HG03280 (cell line): ENCODE data around the gene SALL3.

Experiments used
- ATAC-seq: cut with Tn5 transposase; IDR thresholded peaks from one replicate; pipeline ENCODE4 v1.9.1; 2021; ENCODE audit warnings: mild to moderate bottlenecking, moderate library complexity; ENCODE audit not compliant: unreplicated experiment

The SALL3 gene

DNA sequence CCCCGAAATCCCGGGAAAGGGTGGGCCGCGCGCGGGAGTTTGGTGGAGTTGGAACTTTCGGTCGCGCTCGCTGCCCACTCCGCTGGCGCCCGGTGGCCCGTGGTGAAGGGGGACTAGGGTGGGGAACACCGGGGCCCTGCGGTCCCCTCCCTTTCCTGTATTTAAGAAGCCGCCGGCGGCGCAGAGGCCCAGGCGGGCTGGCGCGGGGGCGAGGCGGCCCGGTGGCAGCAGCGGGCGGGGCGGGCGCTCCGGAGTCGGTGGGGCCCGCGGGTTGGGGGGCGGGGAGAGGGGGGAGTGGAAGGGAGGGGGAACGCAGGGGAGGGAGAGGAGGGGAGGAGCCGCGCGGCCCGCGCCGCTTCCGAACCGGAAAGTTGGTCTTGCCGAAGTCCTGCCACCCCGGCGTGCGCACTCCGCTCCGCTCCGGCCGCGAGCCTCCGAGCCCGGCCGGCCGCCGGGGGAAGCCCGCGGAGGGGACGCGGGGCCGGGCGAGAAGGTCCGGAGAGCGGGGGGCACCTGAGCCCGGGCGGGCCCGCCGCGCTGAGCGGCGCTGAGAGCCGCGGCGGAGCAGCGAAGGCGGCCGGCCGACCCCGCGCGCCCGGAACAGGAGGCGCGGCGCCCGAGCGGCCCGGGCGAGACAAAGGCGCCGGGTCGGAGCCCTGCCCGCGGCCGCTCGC, 425 bp upstream of the SALL3 start:
- no peak for ATAC-seq

DNA sequence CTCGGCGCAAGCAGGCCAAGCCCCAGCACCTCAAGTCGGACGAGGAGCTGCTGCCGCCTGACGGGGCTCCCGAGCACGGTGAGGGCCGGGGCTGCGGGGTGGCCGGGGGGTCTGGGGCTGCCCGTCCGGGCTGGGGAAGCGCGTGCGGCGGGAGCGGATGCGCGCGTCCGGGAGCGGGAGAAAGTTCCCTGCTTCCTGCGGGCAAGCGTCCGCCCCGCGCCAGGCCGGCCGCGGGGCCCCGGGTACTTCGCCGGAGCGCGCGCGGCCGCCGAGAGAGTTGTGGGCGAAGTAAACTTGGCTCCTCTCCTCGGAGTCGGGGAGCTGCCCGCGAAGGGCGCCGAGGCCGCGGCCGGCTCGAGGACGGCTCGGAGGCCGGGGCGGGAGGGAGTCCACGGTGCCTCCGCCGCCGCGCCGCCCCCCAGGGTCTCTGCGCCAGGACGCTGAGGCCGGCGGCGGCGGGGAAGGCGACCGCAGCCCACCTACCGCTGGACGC, 707 bp downstream of the SALL3 start:
- no peak for ATAC-seq

GRCh38 chr18:78980777-78981380, 1.3 kb downstream of the SALL3 start:
- ATAC-seq, result no peak

GRCh38 chr18:78981394-78981831, 1.8 kb downstream of the SALL3 start:
- no peak for ATAC-seq

GRCh38 chr18:78981989-78982620, 2.5 kb downstream of the SALL3 start:
- no peak for ATAC-seq

DNA sequence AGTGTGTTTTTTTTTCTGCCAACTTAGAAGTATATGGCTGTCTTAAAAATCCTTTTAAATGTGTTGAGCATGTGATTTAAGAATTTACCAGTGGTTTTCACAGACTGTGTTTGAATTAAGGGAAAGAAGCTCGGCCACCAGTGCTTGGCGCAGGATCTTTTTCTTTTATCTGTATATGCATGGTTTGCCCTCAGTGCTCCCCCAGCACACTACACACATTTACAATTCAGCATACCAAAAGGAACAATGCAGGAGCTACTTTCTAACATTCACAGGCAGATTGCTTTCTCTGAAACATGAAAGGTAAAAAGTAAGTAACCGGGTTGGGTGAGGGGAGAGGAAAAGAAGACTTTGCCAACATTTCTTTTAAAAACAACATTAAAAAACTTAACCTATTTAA, 3.9 kb downstream of the SALL3 start:
- ATAC-seq, result no peak

GRCh38 chr18:78984941-78985784, 5.5 kb downstream of the SALL3 start:
- no peak for ATAC-seq

- no peak for ATAC-seq
Measured at GRCh38 chr18:78986018-78986481, 6.4 kb downstream of the SALL3 start.

DNA sequence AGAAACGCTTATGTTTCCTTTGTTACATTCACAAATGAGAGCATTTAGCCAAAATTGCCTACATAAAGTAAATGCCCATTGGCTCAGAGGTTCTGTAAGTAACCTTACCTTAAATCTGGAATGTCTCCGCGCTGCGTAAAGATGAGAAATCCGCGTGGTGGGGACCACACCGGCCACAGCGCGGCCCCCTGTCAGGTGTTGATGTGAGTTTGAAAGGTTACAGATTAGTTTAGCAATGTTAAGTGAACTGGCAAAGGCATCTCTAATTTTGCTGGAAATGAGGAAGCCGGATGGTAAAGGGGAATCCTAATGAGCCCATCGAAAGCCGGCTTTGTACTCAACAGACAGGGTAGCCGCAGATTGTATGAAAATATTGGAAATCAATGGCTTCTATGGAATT, 11.8 kb downstream of the SALL3 start:
- ATAC-seq, result no peak

DNA sequence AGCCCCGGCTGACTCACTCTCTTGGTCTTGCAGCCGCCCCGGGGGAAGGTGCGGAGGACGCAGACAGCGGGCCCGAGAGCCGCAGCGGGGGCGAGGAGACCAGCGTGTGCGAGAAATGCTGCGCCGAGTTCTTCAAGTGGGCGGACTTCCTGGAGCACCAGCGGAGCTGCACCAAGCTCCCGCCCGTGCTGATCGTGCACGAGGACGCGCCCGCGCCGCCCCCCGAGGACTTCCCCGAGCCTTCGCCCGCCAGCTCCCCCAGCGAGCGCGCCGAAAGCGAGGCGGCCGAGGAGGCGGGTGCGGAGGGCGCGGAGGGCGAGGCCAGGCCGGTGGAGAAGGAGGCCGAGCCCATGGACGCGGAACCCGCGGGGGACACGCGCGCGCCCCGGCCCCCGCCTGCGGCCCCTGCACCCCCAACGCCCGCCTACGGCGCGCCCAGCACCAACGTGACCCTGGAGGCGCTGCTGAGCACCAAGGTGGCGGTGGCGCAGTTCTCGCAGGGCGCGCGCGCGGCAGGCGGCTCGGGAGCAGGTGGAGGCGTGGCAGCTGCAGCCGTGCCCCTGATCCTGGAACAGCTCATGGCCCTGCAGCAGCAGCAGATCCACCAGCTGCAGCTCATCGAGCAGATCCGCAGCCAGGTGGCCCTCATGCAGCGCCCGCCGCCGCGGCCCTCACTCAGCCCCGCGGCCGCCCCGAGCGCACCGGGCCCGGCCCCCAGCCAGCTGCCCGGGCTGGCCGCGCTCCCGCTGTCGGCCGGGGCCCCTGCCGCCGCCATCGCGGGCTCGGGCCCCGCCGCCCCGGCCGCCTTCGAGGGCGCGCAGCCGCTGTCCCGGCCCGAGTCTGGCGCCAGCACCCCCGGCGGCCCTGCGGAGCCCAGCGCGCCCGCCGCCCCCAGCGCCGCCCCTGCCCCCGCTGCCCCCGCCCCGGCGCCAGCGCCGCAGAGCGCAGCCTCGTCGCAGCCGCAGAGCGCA, 12.7 kb downstream of the SALL3 start:
- no peak for ATAC-seq

DNA sequence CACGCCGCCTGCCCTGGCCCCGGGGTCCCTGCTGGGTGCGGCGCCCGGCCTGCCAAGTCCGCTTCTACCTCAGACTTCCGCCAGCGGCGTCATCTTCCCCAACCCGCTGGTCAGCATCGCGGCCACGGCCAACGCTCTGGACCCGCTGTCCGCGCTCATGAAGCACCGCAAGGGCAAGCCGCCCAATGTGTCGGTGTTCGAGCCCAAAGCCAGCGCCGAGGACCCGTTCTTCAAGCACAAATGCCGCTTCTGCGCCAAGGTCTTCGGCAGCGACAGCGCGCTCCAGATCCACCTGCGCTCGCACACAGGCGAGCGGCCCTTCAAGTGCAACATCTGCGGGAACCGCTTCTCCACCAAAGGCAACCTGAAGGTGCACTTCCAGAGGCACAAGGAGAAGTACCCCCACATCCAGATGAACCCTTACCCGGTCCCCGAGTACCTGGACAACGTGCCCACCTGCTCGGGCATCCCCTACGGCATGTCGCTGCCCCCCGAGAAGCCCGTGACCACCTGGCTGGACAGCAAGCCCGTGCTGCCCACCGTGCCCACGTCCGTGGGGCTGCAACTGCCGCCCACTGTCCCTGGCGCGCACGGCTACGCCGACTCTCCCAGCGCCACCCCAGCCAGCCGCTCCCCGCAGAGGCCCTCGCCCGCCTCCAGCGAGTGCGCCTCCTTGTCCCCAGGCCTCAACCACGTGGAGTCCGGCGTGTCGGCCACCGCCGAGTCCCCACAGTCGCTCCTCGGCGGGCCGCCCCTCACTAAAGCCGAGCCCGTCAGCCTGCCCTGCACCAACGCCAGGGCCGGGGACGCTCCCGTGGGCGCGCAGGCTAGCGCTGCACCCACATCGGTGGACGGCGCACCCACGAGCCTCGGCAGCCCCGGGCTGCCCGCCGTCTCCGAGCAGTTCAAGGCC, 13.7 kb downstream of the SALL3 start:
- no peak for ATAC-seq

GRCh38 chr18:78994000-78994399, 14.4 kb downstream of the SALL3 start:
- ATAC-seq, result no peak

- ATAC-seq, result no peak
Measured at GRCh38 chr18:78994531-78994930, 14.9 kb downstream of the SALL3 start.

DNA sequence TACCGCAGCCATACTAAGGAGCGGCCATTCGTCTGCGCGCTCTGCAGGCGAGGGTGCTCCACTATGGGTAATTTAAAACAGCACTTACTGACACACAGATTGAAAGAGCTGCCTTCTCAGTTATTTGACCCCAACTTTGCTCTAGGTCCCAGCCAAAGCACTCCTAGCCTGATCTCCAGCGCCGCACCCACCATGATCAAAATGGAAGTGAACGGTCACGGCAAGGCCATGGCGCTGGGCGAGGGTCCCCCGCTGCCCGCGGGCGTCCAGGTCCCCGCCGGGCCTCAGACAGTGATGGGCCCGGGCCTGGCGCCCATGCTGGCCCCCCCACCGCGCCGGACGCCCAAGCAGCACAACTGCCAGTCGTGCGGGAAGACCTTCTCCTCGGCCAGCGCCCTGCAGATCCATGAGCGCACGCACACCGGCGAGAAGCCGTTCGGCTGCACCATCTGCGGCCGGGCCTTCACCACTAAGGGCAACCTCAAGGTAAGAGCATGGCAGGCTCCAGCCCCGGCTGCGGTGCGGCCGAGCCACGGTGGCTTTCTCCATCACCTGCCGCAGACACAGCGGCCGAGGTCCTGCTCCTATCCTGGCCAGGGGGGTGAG, 15.5 kb downstream of the SALL3 start:
- no peak for ATAC-seq

DNA sequence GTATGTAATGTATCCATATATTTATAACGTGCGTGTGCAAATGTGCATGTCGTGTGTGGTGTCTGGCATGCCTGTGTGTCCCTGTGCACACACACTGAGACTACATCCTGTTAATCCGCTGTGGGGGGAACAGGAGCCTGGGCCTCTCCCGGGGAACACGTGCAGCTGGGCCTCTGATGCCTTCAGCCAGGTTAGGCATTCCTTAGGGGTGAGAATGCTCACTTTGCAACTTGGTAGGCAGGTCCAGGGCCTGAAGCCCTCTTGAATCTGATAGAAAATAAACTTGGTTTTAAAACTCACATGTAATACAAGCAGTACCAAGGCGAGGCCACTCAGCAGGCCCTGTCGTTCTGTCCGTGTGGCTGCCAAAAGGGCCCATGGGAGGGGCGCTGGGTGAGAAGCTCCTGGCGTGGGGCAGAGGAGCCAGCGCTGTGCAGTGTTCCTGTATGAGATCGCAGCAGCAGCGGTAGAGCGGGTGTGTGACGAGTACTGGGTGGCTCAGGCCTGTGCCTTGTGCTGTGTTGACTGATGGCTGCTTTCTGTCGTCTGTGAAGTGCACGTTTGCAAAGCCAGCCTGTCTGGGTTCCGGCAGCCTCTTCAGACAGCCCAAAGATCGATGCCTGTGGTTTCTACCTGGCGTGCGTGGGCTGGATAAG, 16.2 kb downstream of the SALL3 start:
- no peak for ATAC-seq

DNA sequence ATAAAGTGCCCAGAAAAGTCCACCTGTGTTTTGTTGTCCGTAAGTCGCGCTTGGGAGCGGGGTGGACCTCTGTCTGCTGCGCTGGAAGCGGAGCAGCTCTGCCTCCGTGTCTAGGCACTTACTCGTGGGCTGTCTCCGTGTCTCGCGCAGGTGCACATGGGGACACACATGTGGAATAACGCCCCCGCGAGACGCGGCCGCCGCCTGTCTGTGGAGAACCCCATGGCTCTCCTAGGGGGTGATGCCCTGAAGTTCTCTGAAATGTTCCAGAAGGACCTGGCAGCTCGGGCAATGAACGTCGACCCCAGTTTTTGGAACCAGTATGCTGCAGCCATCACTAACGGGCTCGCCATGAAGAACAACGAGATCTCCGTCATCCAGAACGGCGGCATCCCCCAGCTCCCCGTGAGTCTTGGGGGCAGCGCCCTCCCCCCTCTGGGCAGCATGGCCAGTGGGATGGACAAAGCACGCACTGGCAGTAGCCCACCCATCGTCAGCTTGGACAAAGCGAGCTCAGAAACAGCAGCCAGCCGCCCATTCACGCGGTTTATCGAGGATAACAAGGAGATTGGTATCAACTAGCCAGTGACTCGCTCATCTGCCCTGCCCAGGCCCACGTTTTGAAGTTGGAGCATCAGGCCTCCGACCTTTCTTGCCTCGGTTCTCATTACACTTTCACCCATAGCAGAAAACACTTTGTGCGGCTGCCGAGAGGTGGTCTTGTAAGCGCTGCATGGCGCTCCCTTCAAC, 17.3 kb downstream of the SALL3 start:
- ATAC-seq, result no peak

DNA sequence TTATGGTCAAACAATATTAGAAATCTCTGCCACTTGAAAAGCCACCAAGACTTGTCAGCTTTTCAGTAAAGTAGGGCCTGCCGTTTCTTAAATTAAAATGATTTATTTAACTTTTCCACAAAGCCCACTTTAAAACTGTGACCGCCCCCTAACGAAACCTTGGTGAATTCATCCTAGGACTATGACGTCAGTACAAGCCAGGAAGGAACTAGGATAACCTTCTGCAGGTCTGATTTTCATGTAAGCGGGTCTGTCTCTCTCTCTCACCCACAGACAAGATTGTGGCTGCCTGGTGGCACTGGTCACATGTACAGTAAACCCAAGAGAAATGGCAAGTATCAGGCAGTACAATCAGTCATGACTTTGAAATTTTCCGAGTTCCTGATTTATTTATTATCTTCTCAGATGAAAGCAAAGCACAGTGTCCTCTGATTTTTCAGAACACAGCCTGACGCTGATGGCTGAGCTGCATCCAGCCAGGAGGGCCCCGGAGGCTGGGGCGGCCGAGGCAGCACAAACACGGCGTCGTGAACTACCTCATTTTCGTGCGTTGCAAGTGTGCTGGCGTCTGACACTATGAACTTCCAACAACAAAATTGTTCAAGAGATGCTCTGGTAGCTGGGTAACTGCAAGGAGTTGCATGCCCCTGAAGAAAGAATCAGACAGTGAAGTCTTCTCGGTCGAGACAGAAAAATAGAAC, 18.9 kb downstream of the SALL3 start:
- no peak for ATAC-seq
